ENCODE measurements around the gene FAM47E.

- TF ChIP-seq CTCF (IDR thresholded peaks at IDR 0.05), result no peak
- no peak for TF ChIP-seq EZH2 (IDR thresholded peaks at IDR 0.05; ENCODE audit: borderline replicate concordance, insufficient read depth, low read depth, low read length, poor library complexity, severe bottlenecking)
Measured at GRCh38 chr4:76260571-76260970, 9.1 kb downstream of the FAM47E start.
